GM12878 (cell line): ENCODE data around the gene SORBS2. TPM values are rescaled to one million over a fixed set of nuclear protein-coding genes. Genes with fewer than 3 reads are reported as not detected.

Source experiments
- ATAC-seq: fragments of 200-7000 bp; cut with Tn5 transposase; 3 replicates; pipeline ENCODE4 v1.9.1; 2020; ENCODE audit warnings: mild to moderate bottlenecking, moderate library complexity
- BruUV-seq: library from RNA; stranded (reverse); fragments of 400-500 nt; replicated peaks from 2 replicates; lab custom pipeline; 2021; lab: Mats Ljungman, UMichigan
- CTCF ChIA-PET: fragments of 300-600 bp; sonication (Branson Sonifier 250); formaldehyde crosslinking; extraction: SDS; loops from one replicate; lab custom pipeline; 2021; ENCODE audit warnings: inconsistent platforms; lab: Yijun Ruan, JAX
- POLR2A ChIA-PET: fragments of 350-600 bp; formaldehyde crosslinking; extraction: SDS; loops from one replicate; lab custom pipeline; 2021; ENCODE audit warnings: inconsistent platforms; lab: Charles Lee
- RAD21 ChIA-PET: fragments of 300-600 bp; sonication (Branson Sonifier 250); formaldehyde crosslinking; loops from one replicate; lab custom pipeline; 2023; ENCODE audit warnings: antibody characterized with exemption; ENCODE audit not compliant: unreplicated experiment; lab: Charles Lee
- SMC1A ChIA-PET: fragments of 300-600 bp; sonication (Branson Sonifier 250); formaldehyde crosslinking; loops from one replicate; lab custom pipeline; 2023; ENCODE audit not compliant: unreplicated experiment, uncharacterized antibody; lab: Charles Lee
- DNase-seq: peaks from one replicate; pipeline ENCODE4 v3.0.0-alpha.2; 2011; ENCODE audit warnings: low read depth, low spot score
- FAIRE-seq: peaks from 3 replicates; lab custom pipeline; 2011; peaks lifted over from hg19 to GRCh38; lab: Jason Lieb, UNC
- H2AFZ ChIP-seq: 2 replicates; pipeline ENCODE4 v1.6.0; 2011; ENCODE audit warnings: low read depth, low read length, control low read depth; ENCODE audit not compliant: control insufficient read depth
- H3K27ac ChIP-seq: 2 replicates; pipeline ENCODE4 v1.5.1; 2011; ENCODE audit warnings: control low read depth; ENCODE audit not compliant: control insufficient read depth, insufficient read depth
- H3K27me3 ChIP-seq, 2 experiments: replicated peaks in 1 of 2; 2 replicates each; pipeline versions ENCODE4 v1.6.0 to v1.6.1; 2011; ENCODE audit warnings: low read length in 1 of 2; ENCODE audit not compliant: control insufficient read depth in 2 of 2, insufficient read depth in 2 of 2
- H3K36me3 ChIP-seq, 2 experiments: 2 replicates each; pipeline ENCODE4 v1.5.1; 2011; ENCODE audit warnings: low read length in 1 of 2; ENCODE audit not compliant: control insufficient read depth in 2 of 2, insufficient read depth in 2 of 2
- H3K4me1 ChIP-seq: 2 replicates; pipeline ENCODE4 v1.6.1; 2011; ENCODE audit warnings: mild to moderate bottlenecking, low read length, moderate library complexity, mixed read lengths; ENCODE audit not compliant: control insufficient read depth, insufficient read depth
- H3K4me2 ChIP-seq: 2 replicates; pipeline ENCODE4 v1.6.0; 2011; ENCODE audit warnings: control low read depth; ENCODE audit not compliant: control insufficient read depth, insufficient read depth
- H3K4me3 ChIP-seq: fragments of 200-600 bp; sonication (generic); 2 replicates; pipeline ENCODE4 v1.5.1; 2016
- H3K79me2 ChIP-seq: 2 replicates; pipeline ENCODE4 v1.6.0; 2011; ENCODE audit warnings: low read length; ENCODE audit not compliant: control insufficient read depth, insufficient read depth
- H3K9ac ChIP-seq: 2 replicates; pipeline ENCODE4 v1.8.0; 2011; ENCODE audit warnings: low read length, control low read depth, mixed read lengths; ENCODE audit not compliant: control insufficient read depth, insufficient read depth
- H3K9me3 ChIP-seq: replicated peaks from 3 replicates; pipeline ENCODE4 v1.5.1; 2011; ENCODE audit warnings: mild to moderate bottlenecking, low read length; ENCODE audit not compliant: control insufficient read depth, insufficient read depth
- H4K20me1 ChIP-seq: 2 replicates; pipeline ENCODE4 v1.6.0; 2011; ENCODE audit not compliant: control insufficient read depth, insufficient read depth
- ATF3 ChIP-seq: IDR thresholded peaks from 2 replicates; pipeline ENCODE4 v1.6.1; 2011; ENCODE audit warnings: low read depth, mild to moderate bottlenecking, low read length, moderate library complexity, borderline replicate concordance; ENCODE audit errors: extremely low read depth
- CBFB ChIP-seq: IDR thresholded peaks from 2 replicates; pipeline ENCODE4 v1.6.1; 2016; ENCODE audit warnings: antibody characterized with exemption, low read depth
- CTCF ChIP-seq, 3 experiments: IDR thresholded peaks in 2 of 3; conservative IDR thresholded peaks in 1 of 3; 2 replicates each; pipeline ENCODE4 v1.5.1; 2011; ENCODE audit warnings: low read depth in 3 of 3, low read length in 3 of 3, mild to moderate bottlenecking in 3 of 3, control low read depth in 2 of 3, moderate library complexity in 2 of 3, inconsistent platforms in 1 of 3, mixed read lengths in 1 of 3; ENCODE audit not compliant: control insufficient read depth in 2 of 3, insufficient read depth in 1 of 3; ENCODE audit errors: extremely low read depth in 1 of 3
- E2F4 ChIP-seq: IDR thresholded peaks from 2 replicates; pipeline ENCODE4 v1.6.1; 2012; ENCODE audit warnings: low read depth, low read length, improper control_type of control experiment
- KAT2A ChIP-seq: conservative IDR thresholded peaks from 2 replicates; pipeline ENCODE4 v1.6.1; 2011; ENCODE audit warnings: low read depth, low read length; ENCODE audit not compliant: control insufficient read depth
- KLF5 ChIP-seq: fragments of 450-650 bp; IDR thresholded peaks from 2 replicates; pipeline ENCODE4 v1.6.1; 2014; ENCODE audit warnings: mild to moderate bottlenecking; ENCODE audit not compliant: partially characterized antibody
- MLLT1 ChIP-seq: fragments of 450-650 bp; IDR thresholded peaks from 2 replicates; pipeline ENCODE4 v1.6.1; 2016; ENCODE audit warnings: mild to moderate bottlenecking
- NRF1 ChIP-seq: conservative IDR thresholded peaks from 2 replicates; pipeline ENCODE4 v1.6.1; 2011; ENCODE audit warnings: mild to moderate bottlenecking, low read depth, low read length, improper control_type of control experiment
- RUNX3 ChIP-seq: IDR thresholded peaks from 2 replicates; pipeline ENCODE4 v1.6.1; 2012; ENCODE audit warnings: low read length, inconsistent platforms
- SMAD1 ChIP-seq: fragments of 450-650 bp; IDR thresholded peaks from 2 replicates; pipeline ENCODE4 v1.6.1; 2018; ENCODE audit warnings: mild to moderate bottlenecking, low read depth; ENCODE audit not compliant: partially characterized antibody
- SPI1 ChIP-seq: IDR thresholded peaks from 2 replicates; pipeline ENCODE4 v1.6.1; 2011; ENCODE audit warnings: low read depth, mild to moderate bottlenecking, low read length, moderate library complexity, borderline replicate concordance; ENCODE audit not compliant: insufficient read depth
- SREBF1 ChIP-seq: IDR thresholded peaks from 2 replicates; pipeline ENCODE4 v1.6.1; 2012; ENCODE audit warnings: mild to moderate bottlenecking, low read length
- WRNIP1 ChIP-seq: IDR thresholded peaks from 2 replicates; pipeline ENCODE4 v1.6.1; 2011; ENCODE audit warnings: low read depth, low read length, improper control_type of control experiment, borderline replicate concordance
- ZNF274 ChIP-seq: IDR thresholded peaks from one replicate; pipeline ENCODE4 v1.8.0; 2011; ENCODE audit not compliant: insufficient read length, insufficient read depth
- WGBS: methylation state at CpG from one replicate; pipeline ENCODE4 v1.1.6; 2016; ENCODE audit warnings: low lambda C conversion rate; ENCODE audit not compliant: insufficient replicate concordance, insufficient coverage; ENCODE audit errors: missing lambda C conversion rate; 5-methylcytosine and 5-hydroxymethylcytosine counted together
- in situ Hi-C: fragments of 300-500 bp; cut with MboI; formaldehyde crosslinking; loops from 9 replicates; pipeline ENCODE4 v1.14.3; 2018; ENCODE audit warnings: mixed read lengths
- intact Hi-C: fragments of 100-400 bp; cut with micrococcal nuclease; formaldehyde crosslinking; loops from one replicate; pipeline ENCODE4 v1.14.2; 2022; ENCODE audit not compliant: unreplicated experiment
- polyA plus RNA-seq, 11 experiments: library from polyadenylated mRNA; depleted of rRNA in 4 of 11; unstranded in 6 of 11; stranded (reverse) in 5 of 11; fragments of >200 nt; fragmentation: Nextera tagmentation in 4 of 11; fragmentation: Illumina TruSeq in 1 of 11; extraction: Ambion mirVana in 4 of 11; extraction: Trizol in 1 of 11; gene quantifications; 1 replicate in 1 of 11; 2 replicates in 10 of 11; pipeline versions ENCODE4 v1.2.1 to v1.2.3, GENCODE V29; 2011 to 2016; ENCODE audit warnings: inconsistent platforms in 2 of 11, missing spikeins in 2 of 11, low read depth in 1 of 11
- total RNA-seq, 4 experiments: library from RNA; depleted of rRNA in 3 of 4; stranded (reverse); fragments of >200 nt in 3 of 4; fragmentation: Illumina TruSeq in 1 of 4; extraction: Trizol in 1 of 4; gene quantifications; 2 replicates each; pipeline versions ENCODE4 v1.2.1 to v1.2.3, GENCODE V29; 2013 to 2021

The SORBS2 gene
- total and polyA plus RNA-seq, 10 of the 15 experiments (the other 5 are each of a cell fraction or from before 2014, with no cell fraction given), result 0.06 to 3.0 (median 0.79) TPM

GRCh38 chr4:185728893-185729292, 83.1 kb downstream of the SORBS2 start (continued):
- TF ChIP-seq MLLT1 (no peak), KLF5 (no peak), SREBF1 (no peak), ZNF274 (no peak)

GRCh38 chr4:185726931-185727330, 85.1 kb downstream of the SORBS2 start:
- BruUV-seq, result no TSS peak
- no peak overlapping the region for H3K9ac ChIP-seq
- no peaks in the 10 kb centered on the region for H3K9me3 ChIP-seq
- H3K79me2 ChIP-seq, result no peaks in the 10 kb centered on the region
- ChIA-PET CTCF (no interaction called here), RAD21 (no interaction called here), POLR2A (no interaction called here), SMC1A (no interaction called here)
- no peak overlapping the region for H2AFZ ChIP-seq
- intact Hi-C loops, result no loop called here
- no peak overlapping the region for H3K4me2 ChIP-seq
- FAIRE-seq, result no peak
- no peak overlapping the region for H3K27ac ChIP-seq
- in situ Hi-C loops, result no loop called here
- no peak overlapping the region for H3K4me3 ChIP-seq
- ATAC-seq, result no peak
- peaks cover 7% of the 10 kb centered on the region for H3K4me1 ChIP-seq
- 59% methylated on average over 8 of the region's 8 CpGs for WGBS
- no peaks in the 10 kb centered on the region for H3K36me3 ChIP-seq
- no peaks in the 10 kb centered on the region for H4K20me1 ChIP-seq
- H3K27me3 ChIP-seq, result no peaks in the 10 kb centered on the region
- no peak for DNase-seq
- no peak for TF ChIP-seq NRF1
- no peak for TF ChIP-seq SPI1
- no peak for TF ChIP-seq KAT2A
- TF ChIP-seq ZNF274, result no peak
- TF ChIP-seq RUNX3, result no peak
- TF ChIP-seq CTCF (IDR thresholded peaks at IDR 0.05 in 2 of 3, conservative IDR thresholded peaks at IDR 0.05 in 1 of 3; ENCODE audit: control insufficient read depth in 2 of 3, extremely low read depth in 1 of 3, insufficient read depth in 1 of 3, low read depth in 3 of 3, low read length in 3 of 3), result no peak
- no peak for TF ChIP-seq ATF3
- TF ChIP-seq WRNIP1, result no peak
- TF ChIP-seq E2F4, result no peak
- no peak for TF ChIP-seq CBFB
- TF ChIP-seq MLLT1, result no peak
- no peak for TF ChIP-seq SMAD1
